RCC 7860 (cell line): ENCODE results near the gene MSRB2.
A peak's percentile ranks its signal among the peaks of the same experiment; 100 is the strongest.

Experiments used
- DNase-seq: peaks from one replicate; pipeline ENCODE4 v3.0.0-alpha.2; 2015; ENCODE audit warnings: low spot score
- FAIRE-seq: peaks from 2 replicates; lab custom pipeline; 2012; peaks lifted over from hg19 to GRCh38; lab: Jason Lieb, UNC

MSRB2 gene

GRCh38 chr10:23110722-23111516, 15.5 kb downstream of the MSRB2 start:
- FAIRE-seq (no peak), DNase-seq (no peak)

- FAIRE-seq (peak; percentile 44), DNase-seq (no peak)
Observed at GRCh38 chr10:23111517-23112286, 16.3 kb downstream of the MSRB2 start.

GRCh38 chr10:23114228-23114850, 19.0 kb downstream of the MSRB2 start:
- DNase-seq, result no peak
- no peak for FAIRE-seq

GRCh38 chr10:23116486-23117205, 21.3 kb downstream of the MSRB2 start:
- DNase-seq, result no peak
- FAIRE-seq, result no peak

- FAIRE-seq, result no peak
- no peak for DNase-seq
Observed at GRCh38 chr10:23120001-23120934, 24.9 kb downstream of the MSRB2 start.

- FAIRE-seq, result no peak
- no peak for DNase-seq
Observed at GRCh38 chr10:23121135-23121534, 25.8 kb downstream of the MSRB2 start.

GRCh38 chr10:23136462-23136861, 41.1 kb downstream of the MSRB2 start:
- FAIRE-seq (no peak), DNase-seq (no peak)

- DNase-seq (no peak), FAIRE-seq (no peak)
Observed at GRCh38 chr10:23139677-23140076, 44.3 kb downstream of the MSRB2 start.

GRCh38 chr10:23141995-23142394, 46.6 kb downstream of the MSRB2 start:
- no peak for FAIRE-seq
- DNase-seq, result no peak

- DNase-seq (no peak), FAIRE-seq (no peak)
Observed at GRCh38 chr10:23146258-23146657, 50.9 kb downstream of the MSRB2 start.

- FAIRE-seq (no peak), DNase-seq (no peak)
Observed at GRCh38 chr10:23147035-23147434, 51.7 kb downstream of the MSRB2 start.

GRCh38 chr10:23148214-23148613, 52.8 kb downstream of the MSRB2 start:
- FAIRE-seq, result no peak

GRCh38 chr10:23150091-23150490, 54.7 kb downstream of the MSRB2 start:
- FAIRE-seq (no peak), DNase-seq (no peak)

More at GRCh38 chr10:23148214-23148613, 52.8 kb downstream of the MSRB2 start:
- no peak for DNase-seq

GRCh38 chr10:23150610-23151009, 55.2 kb downstream of the MSRB2 start:
- DNase-seq (no peak), FAIRE-seq (no peak)

GRCh38 chr10:23151071-23151470, 55.7 kb downstream of the MSRB2 start:
- FAIRE-seq (no peak), DNase-seq (no peak)

- no peak for FAIRE-seq
Observed at GRCh38 chr10:23155169-23155568, 59.8 kb downstream of the MSRB2 start.

GRCh38 chr10:23156447-23157150, 61.2 kb downstream of the MSRB2 start:
- no peak for DNase-seq
- FAIRE-seq, result no peak

More at GRCh38 chr10:23155169-23155568, 59.8 kb downstream of the MSRB2 start:
- no peak for DNase-seq

- no peak for FAIRE-seq
- no peak for DNase-seq
Observed at GRCh38 chr10:23157239-23157681, 61.9 kb downstream of the MSRB2 start.

- DNase-seq (peak; percentile 21), FAIRE-seq (peak; percentile 38)
Observed at GRCh38 chr10:23157691-23158369, 62.5 kb downstream of the MSRB2 start.
